ENCODE results near the gene GTF3C2.

GTF3C2 gene

DNA sequence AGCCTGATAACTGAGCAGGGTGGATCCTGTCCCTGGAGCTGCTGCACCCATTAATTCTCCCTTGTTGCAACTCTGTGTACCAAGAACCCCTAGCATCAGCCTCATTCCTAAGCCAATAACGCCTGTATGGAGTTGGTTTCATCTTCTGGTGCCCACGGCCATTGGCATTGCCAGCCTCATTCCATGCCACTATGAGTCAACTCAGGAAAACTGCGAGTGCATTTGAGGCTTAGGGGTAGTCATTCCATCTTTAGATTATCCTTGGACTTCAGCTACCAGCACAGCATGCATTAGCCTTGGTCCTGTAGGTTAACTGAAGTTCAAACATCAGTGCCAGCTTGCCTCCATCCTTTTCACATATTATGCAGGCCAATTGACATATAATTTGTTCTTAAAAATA, 75.7 kb downstream of the GTF3C2 start:
- TF ChIP-seq, protein P1, sequence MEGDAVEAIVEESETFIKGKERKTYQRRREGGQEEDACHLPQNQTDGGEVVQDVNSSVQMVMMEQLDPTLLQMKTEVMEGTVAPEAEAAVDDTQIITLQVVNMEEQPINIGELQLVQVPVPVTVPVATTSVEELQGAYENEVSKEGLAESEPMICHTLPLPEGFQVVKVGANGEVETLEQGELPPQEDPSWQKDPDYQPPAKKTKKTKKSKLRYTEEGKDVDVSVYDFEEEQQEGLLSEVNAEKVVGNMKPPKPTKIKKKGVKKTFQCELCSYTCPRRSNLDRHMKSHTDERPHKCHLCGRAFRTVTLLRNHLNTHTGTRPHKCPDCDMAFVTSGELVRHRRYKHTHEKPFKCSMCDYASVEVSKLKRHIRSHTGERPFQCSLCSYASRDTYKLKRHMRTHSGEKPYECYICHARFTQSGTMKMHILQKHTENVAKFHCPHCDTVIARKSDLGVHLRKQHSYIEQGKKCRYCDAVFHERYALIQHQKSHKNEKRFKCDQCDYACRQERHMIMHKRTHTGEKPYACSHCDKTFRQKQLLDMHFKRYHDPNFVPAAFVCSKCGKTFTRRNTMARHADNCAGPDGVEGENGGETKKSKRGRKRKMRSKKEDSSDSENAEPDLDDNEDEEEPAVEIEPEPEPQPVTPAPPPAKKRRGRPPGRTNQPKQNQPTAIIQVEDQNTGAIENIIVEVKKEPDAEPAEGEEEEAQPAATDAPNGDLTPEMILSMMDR (IDR thresholded peaks at IDR 0.05): no peak

DNA sequence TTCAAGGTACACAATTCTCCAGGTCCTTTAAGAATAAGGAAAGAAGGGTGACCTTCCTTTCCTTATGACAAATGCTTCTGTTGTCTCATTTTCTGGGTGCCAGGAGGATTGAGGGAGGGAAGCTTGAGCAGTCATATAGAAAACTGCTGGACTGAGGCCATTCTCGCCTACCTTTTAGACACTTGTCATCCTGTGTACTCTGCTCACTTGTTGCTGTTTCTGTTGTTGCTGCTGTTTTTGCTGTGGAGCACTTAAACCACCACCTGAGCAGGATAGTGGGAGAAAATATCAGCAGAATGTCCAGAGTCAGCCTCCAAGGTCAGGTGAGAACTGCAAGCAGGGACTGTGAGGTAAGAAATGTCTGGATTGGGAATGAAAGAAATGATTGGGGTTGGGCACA, 78.6 kb downstream of the GTF3C2 start:
- TF ChIP-seq, protein P1 (IDR thresholded peaks at IDR 0.05): no peak

Data from LNCAP (cell line).